ENCODE data around the gene AIM2.

GRCh38 chr1:159023723-159024122, 52.8 kb downstream of the AIM2 start:
- no peak for TF ChIP-seq EP300 (IDR thresholded peaks at IDR 0.05)
- no peak for TF ChIP-seq POLR2AphosphoS5 (IDR thresholded peaks at IDR 0.05)
- TF ChIP-seq POLR2A (IDR thresholded peaks at IDR 0.05): no peak

Data from gastroesophageal sphincter (tissue), 2 donors.